ENCODE results near the gene HIVEP3.

HIVEP3 gene

DNA sequence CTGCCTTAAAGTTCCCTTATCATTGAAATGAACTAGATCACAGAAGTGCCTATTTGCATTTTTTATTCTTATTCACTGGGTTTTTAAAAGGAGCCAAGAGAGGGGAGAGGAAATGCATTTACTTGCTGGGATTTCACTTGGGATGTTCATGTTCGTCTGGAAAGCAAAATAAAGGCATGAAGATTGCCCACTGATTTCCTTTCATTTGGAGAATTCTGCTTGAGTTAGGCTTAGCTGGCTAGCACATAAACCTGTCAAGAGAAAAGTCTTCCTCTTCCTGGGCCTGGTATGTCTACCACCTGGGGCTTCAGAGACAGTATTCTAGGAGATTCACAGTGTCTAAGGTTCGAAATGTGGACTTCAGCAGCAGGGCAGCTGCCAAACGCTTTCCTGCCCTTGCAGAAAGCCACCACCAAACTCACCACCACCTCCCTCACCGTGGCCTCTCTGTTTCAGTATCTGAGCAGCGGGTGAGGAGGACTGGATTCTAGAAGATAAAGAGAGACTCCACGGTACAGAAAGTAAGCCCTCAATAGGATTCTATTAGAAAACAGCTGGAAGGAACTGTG, 44.5 kb downstream of the HIVEP3 start:
- no peak for DNase-seq (ENCODE audit: low read depth in 2 of 2)

DNA sequence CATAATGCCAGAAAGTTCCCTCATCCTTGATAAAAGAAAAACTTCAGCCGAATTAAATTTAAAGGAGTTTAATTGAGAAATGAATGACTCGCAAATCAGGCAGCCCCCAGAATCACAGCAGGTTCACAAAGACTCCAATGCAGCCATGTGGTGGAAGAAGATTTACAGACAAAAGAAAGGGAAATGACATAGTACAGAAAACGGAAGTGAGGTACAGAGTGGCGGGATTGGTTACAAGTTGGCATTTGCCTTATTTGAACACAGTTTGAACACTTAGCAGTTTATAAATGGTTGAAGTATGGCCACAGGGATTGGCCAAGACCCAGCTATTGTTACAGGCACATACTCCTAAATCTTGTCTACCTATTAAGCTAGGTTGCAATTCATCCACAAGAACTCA, 46.6 kb downstream of the HIVEP3 start:
- no peak for DNase-seq (ENCODE audit: low read depth in 2 of 2)

DNA sequence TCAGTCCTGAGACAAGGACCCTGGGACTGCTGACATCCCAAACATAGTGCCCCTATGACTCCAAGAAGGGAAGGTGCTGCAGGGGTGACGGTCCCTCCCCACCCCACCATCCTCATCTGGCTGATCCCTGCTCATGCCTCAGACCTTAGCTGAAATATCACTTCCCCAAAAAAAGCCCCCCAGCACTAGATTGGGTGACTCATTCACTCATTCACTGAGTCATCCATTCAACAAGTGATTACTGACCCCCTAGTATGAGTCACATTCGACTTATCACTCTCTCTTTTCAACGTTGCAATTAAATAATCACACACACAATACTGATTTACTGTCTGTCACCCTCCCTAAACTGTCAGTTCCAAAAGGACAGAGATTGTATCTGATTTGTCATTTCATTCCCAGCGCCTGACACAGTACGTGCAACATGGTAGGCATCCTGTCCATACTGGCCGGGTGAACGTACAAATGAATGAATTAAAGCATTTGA, 48.6 kb downstream of the HIVEP3 start:
- no peak for DNase-seq (ENCODE audit: low read depth in 2 of 2)

DNA sequence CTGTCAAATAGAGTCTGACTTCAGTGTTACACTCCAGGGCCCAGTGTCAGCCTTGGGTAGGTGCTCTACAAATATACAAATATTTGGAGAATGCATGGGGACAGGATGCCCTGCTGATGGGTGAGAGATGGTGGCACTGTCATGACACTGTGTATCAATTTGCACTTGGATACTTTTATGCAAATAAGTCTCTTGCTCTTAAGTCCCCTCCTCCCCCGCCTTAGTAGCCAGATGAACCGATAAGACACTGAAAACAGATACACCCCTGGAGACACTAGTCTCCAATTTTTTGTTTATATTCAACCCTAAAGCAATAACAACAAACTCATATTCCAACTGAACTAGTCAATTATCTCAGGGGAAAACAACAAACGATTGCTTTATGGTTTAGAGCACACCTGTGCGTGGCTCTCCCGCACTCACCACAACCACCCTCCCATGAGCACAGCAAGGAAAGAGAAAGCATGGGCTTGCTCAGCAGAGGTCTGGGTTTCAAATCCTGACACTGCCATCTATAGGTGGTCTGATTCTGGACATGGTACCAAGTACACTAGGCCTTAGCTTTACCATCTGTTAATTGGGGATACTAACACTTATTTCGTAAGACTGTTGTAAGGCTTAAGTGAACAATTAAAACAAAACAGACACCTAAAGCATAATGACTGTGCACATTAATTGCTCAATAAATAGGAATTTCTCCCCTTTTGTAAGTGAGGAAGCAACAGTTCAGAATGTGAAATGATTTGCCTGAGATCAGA, 50.3 kb downstream of the HIVEP3 start:
- no peak for DNase-seq (ENCODE audit: low read depth in 2 of 2)

- DNase-seq (ENCODE audit: low read depth in 2 of 2) = no peak
These were observed 52.4 kb downstream of the HIVEP3 start for GRCh38 chr1:41866285-41866684.

DNA sequence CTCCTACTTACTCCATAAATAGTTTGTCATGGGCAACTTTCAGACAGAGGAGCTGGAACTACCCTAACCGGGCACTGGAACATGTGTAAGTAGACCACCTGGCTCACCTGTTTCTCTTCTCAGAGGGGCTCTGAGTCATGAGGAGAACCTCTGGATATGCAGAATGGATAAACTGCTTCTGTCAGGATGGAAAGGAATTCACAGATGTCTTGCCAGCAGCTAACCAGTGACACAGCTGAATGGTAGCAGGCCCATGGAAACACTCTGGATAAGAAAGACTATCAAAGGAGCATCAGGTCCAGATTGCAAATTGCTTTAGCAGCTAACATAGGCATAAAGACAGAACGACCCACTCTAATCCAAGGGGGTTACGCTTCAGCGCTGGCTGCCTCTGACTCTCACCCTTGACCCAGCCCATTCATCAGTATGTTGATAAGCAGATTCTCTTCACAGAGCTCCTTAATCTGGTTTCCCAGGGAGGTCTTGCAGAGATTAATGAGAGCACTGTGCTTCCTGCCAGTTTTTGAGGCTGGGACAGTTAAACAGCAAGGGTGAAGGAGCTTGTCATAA, 54.2 kb downstream of the HIVEP3 start:
- DNase-seq (ENCODE audit: low read depth in 2 of 2) = no peak

DNA sequence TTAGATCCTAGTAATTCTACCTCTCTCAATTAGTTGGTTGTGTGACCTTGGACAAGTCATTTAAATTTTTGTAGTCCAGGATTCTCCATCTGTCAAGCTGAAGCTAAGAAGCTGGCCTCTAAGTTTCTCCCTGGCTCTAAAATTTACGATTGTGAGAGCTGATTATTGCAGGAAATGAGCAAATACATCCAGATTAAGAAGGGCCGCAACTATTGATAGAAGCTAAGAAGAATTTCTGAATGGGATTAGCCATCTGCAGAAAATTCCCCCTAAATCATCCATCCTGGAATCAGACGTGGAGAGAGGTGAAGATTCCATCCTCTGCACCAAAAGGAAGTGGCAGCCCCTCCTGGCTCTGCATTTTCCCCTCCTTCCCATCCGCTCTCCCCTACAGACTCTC, 55.0 kb downstream of the HIVEP3 start:
- no peak for DNase-seq (ENCODE audit: low read depth in 2 of 2)

GRCh38 chr1:41862384-41863221, 56.1 kb downstream of the HIVEP3 start:
- peak; percentile 19 to 28 for DNase-seq (ENCODE audit: low read depth in 2 of 2)

- no peak for DNase-seq (ENCODE audit: low read depth in 2 of 2)
These were observed 57.0 kb downstream of the HIVEP3 start for GRCh38 chr1:41861535-41862383.

GRCh38 chr1:41860771-41861170, 58.0 kb downstream of the HIVEP3 start:
- no peak for DNase-seq (ENCODE audit: low read depth in 2 of 2)

DNA sequence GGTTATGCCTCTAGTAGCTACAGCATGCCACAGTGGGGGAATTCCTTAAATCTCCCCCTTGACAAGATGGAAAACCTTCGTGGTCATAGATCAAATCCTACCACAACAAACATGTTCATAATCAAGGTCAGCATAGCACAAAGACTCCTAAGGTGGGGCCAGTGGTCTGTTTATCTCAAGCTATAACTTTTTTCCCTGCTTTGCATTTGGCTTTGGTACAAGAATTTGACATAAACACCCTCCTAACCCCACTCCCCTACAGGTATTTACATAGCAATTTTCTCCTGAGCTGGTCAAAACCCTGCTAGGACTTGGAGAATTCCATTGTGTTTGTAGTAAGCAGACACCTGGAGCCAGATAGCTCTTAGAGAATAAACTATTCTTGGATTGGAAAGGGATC, 58.5 kb downstream of the HIVEP3 start:
- DNase-seq (ENCODE audit: low read depth in 2 of 2) = no peak

DNA sequence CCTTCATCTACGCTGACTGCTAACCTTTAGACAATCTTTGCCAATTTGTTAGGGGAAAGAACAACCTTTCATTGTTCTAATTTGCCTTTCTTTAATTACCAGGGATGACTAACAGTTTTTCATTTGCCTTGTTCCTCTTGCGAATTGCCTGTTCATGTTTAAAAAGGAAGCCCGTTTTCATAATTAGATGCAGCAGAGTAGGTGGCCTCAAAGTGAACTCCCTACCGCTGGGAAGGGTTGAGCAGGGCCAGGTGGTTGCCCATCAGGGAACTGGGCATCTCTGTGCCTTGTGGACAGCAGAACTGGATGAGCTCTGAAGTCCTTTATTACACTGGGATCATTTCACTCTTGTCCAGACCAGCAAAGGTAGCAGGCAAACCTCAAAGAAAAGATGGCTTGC, 59.0 kb downstream of the HIVEP3 start:
- DNase-seq (ENCODE audit: low read depth in 2 of 2) = no peak

DNA sequence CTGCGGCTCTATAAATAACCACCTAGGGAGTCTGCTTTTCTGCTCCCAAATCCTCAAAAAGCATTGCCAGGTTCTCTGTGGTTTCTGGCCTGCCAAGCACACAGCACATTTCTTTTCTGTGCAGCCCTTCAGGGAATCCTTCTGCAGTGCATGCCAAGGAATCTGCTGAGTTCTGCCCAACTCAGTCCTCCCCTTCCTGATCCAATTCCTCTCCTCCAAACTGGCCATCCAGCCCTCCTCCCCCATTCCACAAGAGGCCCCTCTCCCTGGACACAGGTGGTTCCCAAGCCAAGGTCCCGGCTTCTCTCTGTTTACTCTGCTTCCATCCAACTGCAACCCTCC, 61.8 kb downstream of the HIVEP3 start:
- no peak for DNase-seq (ENCODE audit: low read depth in 2 of 2)

DNA sequence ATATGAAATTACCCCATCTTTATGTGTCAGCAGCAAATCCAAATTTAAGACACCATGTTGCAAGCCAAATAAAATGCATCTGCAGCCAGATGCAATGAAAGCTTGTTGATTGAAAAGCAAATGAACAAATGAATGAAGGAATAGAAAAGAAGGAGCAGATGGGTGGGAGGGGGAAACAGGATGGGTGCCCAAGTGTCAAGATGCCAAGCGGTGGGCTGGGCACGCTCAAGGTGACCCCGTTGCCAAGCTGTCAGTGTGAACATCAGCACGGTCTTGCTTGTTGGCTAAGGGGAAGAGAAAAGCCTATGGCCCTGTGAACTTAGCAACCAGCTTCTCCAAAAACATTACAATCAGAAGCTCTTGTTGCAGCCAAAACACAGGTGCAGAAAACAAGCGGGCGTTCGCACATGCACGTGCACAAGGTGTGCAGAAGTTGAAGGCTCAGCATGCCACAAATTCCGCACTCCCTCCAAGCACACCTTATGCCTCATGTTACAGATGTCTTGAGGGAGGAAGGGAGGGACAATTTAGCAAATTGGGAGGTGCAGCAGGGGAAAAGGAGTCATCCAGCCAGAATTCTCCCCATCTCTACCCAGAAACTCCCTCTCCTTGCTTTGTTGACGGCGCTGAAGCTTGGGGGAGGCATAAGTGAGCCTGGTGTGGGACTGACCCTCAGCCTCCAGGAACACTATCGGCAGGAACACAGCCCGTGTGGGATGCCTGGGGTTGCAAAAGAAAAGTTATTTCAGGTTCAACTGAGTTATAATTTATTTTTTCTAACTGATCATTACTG, 62.4 kb downstream of the HIVEP3 start:
- no peak for DNase-seq (ENCODE audit: low read depth in 2 of 2)

DNA sequence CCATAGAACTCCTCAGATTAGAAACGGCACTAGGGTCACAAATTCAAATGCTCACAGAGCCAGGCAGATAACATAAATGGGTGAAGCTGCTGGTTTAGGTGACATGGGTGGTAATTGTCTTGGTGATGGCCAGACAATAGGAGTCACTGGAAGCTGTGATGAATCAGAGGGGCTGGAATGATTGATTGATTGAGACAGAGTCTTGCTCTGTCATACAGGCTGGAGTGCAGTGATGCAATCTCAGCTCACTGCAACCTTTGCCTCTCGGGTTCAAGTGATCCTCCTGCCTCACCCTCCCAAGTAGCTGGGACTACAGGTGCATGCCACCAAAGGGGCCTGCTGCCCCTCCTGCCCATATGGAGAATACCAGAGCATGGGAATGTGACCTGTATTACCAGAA, 63.0 kb downstream of the HIVEP3 start:
- no peak for DNase-seq (ENCODE audit: low read depth in 2 of 2)

DNA sequence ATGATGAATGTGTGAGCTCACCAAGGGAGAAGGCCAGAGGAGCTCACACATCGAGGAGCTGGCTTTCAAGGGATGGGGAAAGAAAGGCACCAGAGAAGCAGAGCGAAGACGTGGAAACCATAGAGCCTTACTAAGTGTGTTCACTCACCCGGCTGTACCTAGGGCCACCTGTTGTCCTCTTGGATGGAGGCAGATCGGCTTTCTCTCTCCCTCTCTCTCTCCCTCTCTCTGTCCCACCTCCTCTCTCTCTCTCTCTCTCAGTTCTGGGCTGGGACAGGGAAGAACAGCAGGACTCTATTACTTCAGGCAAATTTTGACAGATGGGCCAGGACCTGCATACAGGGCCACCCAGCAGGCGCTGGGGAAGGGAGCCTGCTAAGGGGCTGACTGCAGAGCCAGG, 64.8 kb downstream of the HIVEP3 start:
- DNase-seq (ENCODE audit: low read depth in 2 of 2) = no peak

DNA sequence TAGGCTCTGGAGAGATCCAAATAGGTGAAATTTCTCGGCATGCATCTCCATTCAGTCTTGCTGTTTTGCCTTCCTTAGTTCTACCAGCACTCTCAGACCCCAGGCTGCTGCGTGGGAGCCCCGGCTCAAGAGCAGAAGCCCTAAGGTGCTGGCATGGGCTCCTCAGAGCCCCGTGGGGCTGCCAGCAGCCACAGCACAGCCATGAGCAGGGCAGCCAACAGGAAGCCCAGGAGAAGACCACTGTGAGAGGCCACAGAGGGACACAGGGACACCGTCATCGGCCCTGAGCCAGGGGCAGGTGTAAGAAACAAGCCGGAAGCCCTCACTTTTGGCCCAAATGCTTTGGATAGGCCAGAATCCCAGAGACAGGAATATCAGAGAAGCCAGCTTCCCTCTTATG, 66.6 kb downstream of the HIVEP3 start:
- no peak for DNase-seq (ENCODE audit: low read depth in 2 of 2)

DNA sequence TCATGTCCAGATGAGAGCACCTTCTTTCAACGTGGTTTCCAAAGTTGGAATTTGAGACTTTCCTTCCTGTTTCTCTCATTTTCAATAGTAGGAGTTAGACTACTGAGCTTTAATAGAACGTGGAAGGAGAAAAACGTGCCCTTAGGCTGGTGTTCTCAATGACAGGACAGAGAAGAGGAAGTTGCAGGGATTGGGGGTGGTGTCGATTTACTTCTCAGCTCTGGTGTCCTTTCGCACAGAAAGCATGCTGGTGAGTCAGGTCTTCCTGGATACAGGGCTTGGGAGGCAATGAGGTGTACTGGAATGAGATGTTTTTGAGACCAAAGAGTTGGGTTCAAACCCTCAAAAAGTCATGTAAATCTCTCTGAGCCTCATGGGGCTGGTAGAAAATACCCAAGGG, 67.1 kb downstream of the HIVEP3 start:
- no peak for DNase-seq (ENCODE audit: low read depth in 2 of 2)

- no peak for DNase-seq (ENCODE audit: low read depth in 2 of 2)
These were observed 68.7 kb downstream of the HIVEP3 start for GRCh38 chr1:41850029-41850428.

DNA sequence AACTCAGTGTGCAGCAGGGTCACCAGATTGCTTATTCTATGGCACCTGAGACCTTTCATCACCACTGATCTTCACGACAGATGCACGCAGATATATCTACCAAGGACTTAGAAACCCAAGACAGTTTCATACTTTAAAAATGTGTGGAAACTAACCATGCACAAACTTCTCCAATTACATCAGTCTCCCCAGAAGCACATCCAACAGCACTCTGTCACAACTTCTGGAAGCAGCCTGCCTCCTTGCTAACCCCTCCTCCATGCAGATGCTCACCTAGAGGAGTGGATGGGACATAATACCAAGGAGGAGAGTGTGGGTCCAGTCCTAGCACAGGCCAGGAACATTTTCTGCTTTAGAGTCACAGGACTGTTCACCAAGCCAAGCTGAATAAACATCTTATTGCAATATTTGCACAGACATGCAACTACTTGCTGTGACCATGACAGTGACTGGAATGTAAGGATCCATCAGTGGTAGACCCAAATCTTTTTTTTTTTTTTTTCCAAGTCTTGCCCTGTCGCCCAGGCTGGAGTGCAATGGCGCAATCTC, 69.4 kb downstream of the HIVEP3 start:
- no peak for DNase-seq (ENCODE audit: low read depth in 2 of 2)
